ENCODE results near the gene C14orf119. TPM values are rescaled to one million over a fixed set of nuclear protein-coding genes. Genes with fewer than 3 reads are reported as not detected.
A peak's percentile ranks its signal among the peaks of the same experiment; 100 is the strongest.

C14orf119 gene
- total RNA-seq, 3 donors from 2014 or later = 29.6 to 34.4 (median 32.8) TPM

DNA sequence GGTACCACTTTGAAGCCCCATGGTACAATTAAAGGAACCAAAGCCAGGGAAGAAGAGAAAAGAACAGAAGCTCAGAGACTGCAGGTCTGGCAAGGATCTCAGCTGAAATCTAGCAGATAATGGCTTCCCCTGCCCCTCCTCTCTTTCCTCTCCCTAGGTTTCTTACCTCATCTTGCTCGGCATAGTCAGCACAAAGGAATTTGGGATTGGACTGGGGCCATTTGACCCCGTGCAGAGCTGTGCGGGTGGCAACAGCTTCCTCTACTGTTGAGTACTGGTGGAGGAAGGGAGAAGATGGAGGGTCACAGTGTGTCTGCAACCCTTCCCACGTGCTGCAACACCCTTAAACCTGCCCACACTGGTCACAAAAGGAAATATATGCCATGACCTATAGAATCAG lies 33.3 kb upstream of the C14orf119 start:
- TF ChIP-seq, protein P1, sequence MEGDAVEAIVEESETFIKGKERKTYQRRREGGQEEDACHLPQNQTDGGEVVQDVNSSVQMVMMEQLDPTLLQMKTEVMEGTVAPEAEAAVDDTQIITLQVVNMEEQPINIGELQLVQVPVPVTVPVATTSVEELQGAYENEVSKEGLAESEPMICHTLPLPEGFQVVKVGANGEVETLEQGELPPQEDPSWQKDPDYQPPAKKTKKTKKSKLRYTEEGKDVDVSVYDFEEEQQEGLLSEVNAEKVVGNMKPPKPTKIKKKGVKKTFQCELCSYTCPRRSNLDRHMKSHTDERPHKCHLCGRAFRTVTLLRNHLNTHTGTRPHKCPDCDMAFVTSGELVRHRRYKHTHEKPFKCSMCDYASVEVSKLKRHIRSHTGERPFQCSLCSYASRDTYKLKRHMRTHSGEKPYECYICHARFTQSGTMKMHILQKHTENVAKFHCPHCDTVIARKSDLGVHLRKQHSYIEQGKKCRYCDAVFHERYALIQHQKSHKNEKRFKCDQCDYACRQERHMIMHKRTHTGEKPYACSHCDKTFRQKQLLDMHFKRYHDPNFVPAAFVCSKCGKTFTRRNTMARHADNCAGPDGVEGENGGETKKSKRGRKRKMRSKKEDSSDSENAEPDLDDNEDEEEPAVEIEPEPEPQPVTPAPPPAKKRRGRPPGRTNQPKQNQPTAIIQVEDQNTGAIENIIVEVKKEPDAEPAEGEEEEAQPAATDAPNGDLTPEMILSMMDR (IDR thresholded peaks at IDR 0.05) = no peak
- TF ChIP-seq POLR2A (IDR thresholded peaks at IDR 0.05) (no peak), POLR2AphosphoS5 (IDR thresholded peaks at IDR 0.05) (peak; percentile 40 to 69 (median 66))
- peak overlapping the region; percentile 62 to 63 for H3K27ac ChIP-seq
- H3K9me3 ChIP-seq = no peaks in the 10 kb centered on the region
- no peaks in the 10 kb centered on the region for H3K4me1 ChIP-seq
- no peaks in the 10 kb centered on the region for H3K27me3 ChIP-seq
- no peak overlapping the region for H3K4me3 ChIP-seq
- peak in 1 of 2 donors; percentile 78 for DNase-seq (ENCODE audit: low spot score in 2 of 2)
- H3K36me3 ChIP-seq = peaks cover 9% of the 10 kb centered on the region
- intact Hi-C loops (cut with DNase I; ENCODE audit: low total_unique reads) = no loop called here

DNA sequence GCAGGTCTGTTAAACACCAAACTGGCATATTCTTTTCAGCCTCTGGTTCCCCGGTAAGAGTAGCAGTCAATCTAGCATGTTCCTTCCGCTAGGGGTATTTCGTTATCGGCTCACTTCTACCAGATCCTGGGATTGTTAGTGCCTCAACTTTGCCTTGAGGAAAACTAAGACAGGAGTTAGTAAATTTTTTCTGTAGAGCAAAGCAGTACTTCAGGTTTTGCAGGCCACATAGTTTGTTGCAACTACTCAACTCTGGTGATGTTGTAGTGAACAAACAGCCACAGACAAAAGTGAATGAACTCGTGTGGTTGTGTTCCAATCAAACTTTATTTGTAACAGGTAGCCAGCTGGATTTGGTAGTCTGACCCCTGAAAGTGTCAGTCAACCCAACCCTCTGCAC lies 31.7 kb upstream of the C14orf119 start:
- peaks cover 9% of the 10 kb centered on the region for H3K36me3 ChIP-seq
- no peak overlapping the region for H3K4me3 ChIP-seq
- no peak for DNase-seq (ENCODE audit: low spot score in 2 of 2)
- H3K9me3 ChIP-seq = no peaks in the 10 kb centered on the region
- H3K27ac ChIP-seq = peak overlapping the region in 1 of 2 donors; percentile 14
- intact Hi-C loops (cut with DNase I; ENCODE audit: low total_unique reads) = no loop called here
- H3K27me3 ChIP-seq = no peaks in the 10 kb centered on the region
- H3K4me1 ChIP-seq = no peaks in the 10 kb centered on the region
- TF ChIP-seq, protein P1 (IDR thresholded peaks at IDR 0.05) = no peak
- TF ChIP-seq POLR2AphosphoS5 (IDR thresholded peaks at IDR 0.05) (no peak), POLR2A (IDR thresholded peaks at IDR 0.05) (no peak)

DNA sequence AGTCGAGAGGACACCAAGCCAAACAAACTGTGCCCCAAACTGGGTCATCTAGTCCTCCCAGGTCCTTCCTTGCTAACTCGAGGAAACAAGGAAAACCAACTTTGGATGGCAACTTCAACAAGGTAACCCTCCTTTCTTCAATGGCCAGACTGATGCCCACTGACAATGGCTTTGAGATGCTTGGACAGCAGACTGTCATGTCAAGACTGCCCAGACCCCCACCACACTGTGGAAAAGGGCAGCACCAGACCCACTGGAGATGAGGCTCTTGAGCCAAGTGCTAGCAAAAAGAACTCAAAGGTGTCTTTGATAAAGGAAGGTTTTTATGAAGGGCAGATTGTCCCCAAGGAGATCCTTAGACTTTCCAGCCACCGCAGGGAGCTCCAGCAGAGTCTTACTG lies 28.9 kb upstream of the C14orf119 start:
- no peak for DNase-seq (ENCODE audit: low spot score in 2 of 2)
- peaks cover 0 to 3% of the 10 kb centered on the region in 2 donors for H3K4me1 ChIP-seq
- H3K4me3 ChIP-seq = no peak overlapping the region
- no peaks in the 10 kb centered on the region for H3K9me3 ChIP-seq
- H3K27me3 ChIP-seq = no peaks in the 10 kb centered on the region
- TF ChIP-seq POLR2AphosphoS5 (IDR thresholded peaks at IDR 0.05) (no peak), POLR2A (IDR thresholded peaks at IDR 0.05) (no peak)
- TF ChIP-seq, protein P1 (IDR thresholded peaks at IDR 0.05) = no peak
- intact Hi-C loops (cut with DNase I; ENCODE audit: low total_unique reads) = no loop called here
- H3K36me3 ChIP-seq = no peaks in the 10 kb centered on the region
- H3K27ac ChIP-seq = no peak overlapping the region

DNA sequence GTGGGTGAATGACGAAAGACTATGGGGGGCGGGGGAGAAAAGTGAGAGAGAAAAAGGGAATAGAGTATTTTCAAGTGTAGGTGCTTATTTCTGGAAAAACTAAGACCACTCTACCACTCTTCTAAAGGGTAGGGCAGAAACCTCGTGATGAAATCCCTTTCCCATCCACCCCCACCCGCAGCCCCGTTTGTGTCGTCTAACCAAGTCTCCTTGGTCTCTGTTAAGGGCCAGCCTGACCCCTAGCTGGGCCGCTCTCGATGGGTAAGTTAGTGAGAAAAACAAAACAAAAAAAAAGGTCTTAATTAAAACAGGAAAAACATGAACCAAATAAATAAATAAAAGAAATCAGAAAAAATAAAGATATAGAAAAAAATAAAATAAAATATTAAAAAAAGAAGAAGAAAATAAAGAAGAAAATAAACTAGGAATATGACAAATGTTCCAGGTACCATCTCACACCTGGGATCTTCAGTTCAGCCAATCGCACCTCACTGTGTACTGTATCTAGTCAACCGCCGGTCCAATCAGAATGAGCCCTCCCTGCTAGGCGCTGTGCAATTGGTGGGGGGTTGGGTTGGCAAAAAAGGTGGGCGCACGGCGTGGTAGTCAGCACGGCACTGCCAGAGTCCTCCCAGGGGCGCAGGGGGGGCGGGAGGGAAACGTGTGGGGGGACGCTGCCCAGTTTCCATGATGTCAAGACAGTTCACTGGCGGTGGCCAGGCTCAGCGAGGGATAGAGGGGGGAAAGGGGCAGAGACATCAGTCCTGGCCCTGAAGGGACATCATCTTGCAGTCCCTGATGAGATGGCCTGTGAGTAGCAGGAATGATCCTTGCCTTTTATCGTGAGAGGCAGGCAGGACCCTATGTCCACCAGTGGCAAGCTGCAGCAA lies 28.2 kb upstream of the C14orf119 start:
- Histone ChIP-seq H3K9me3 (no peaks in the 10 kb centered on the region), H3K4me3 (no peak overlapping the region), H3K27ac (no peak overlapping the region), H3K36me3 (no peaks in the 10 kb centered on the region), H3K27me3 (no peaks in the 10 kb centered on the region), H3K4me1 (peaks cover 5 to 8% of the 10 kb centered on the region in 2 donors)
- TF ChIP-seq, protein P1 (IDR thresholded peaks at IDR 0.05) = no peak
- TF ChIP-seq POLR2A (IDR thresholded peaks at IDR 0.05) (no peak), POLR2AphosphoS5 (IDR thresholded peaks at IDR 0.05) (no peak)
- intact Hi-C loops (cut with DNase I; ENCODE audit: low total_unique reads) = no loop called here
- DNase-seq (ENCODE audit: low spot score in 2 of 2) = no peak

Data from breast epithelium (tissue), 4 donors.